Tibial nerve (tissue), 4 donors: ENCODE measurements around the gene CDC42BPB. TPM values are rescaled to one million over a fixed set of nuclear protein-coding genes. Genes with fewer than 3 reads are reported as not detected.

Experiments
- DNase-seq, 2 donors: peaks; one replicate each; pipeline ENCODE4 v3.0.0-alpha.2; 2019; ENCODE audit warnings: low spot score in 2 of 2
- H3K27ac ChIP-seq, 4 donors: fragments of 200-600 bp; sonication (generic) in 3 of 4; one replicate each; pipeline ENCODE4 v1.5.1; 2017 to 2019; ENCODE audit warnings: mild to moderate bottlenecking in 1 of 4
- H3K27me3 ChIP-seq, 2 donors: fragments of 200-600 bp; sonication (generic) in 1 of 2; one replicate each; pipeline versions ENCODE4 v1.5.1 to v1.6.0; 2017 to 2019
- H3K36me3 ChIP-seq, 3 donors: fragments of 200-600 bp; sonication (generic); one replicate each; pipeline ENCODE4 v1.5.1; 2018 to 2019
- H3K4me1 ChIP-seq, 4 donors: fragments of 200-600 bp; sonication (generic) in 3 of 4; one replicate each; pipeline ENCODE4 v1.5.1; 2017 to 2019
- H3K4me3 ChIP-seq, 4 donors: fragments of 200-600 bp; sonication (generic) in 3 of 4; one replicate each; pipeline ENCODE4 v1.5.1; 2017 to 2019; ENCODE audit warnings: mild to moderate bottlenecking in 1 of 4, moderate library complexity in 1 of 4
- H3K9me3 ChIP-seq, 4 donors: fragments of 200-600 bp; sonication (generic) in 3 of 4; one replicate each; pipeline ENCODE4 v1.5.1; 2017 to 2019
- CTCF ChIP-seq, 5 experiments: fragments of 200-600 bp in 3 of 5; fragments of 450-650 bp in 2 of 5; sonication (generic) in 3 of 5; IDR thresholded peaks; one replicate each; pipeline ENCODE4 v1.5.1; 2016 to 2019; ENCODE audit warnings: antibody characterized with exemption in 5 of 5, mild to moderate bottlenecking in 3 of 5, moderate library complexity in 2 of 5
- EP300 ChIP-seq, 2 donors: sonication (generic); formaldehyde crosslinking; IDR thresholded peaks; one replicate each; pipeline ENCODE4 v1.6.1; 2017; ENCODE audit warnings: antibody characterized with exemption in 2 of 2, mild to moderate bottlenecking in 1 of 2
- POLR2A ChIP-seq, 2 donors: fragments of 450-650 bp; IDR thresholded peaks; one replicate each; pipeline ENCODE4 v1.6.1; 2017; ENCODE audit warnings: antibody characterized with exemption in 2 of 2, mild to moderate bottlenecking in 2 of 2, moderate library complexity in 2 of 2
- WGBS, 2 donors: methylation state at CpG; one replicate each; pipeline ENCODE4 v1.1.5; 2018; 5-methylcytosine and 5-hydroxymethylcytosine counted together
- total RNA-seq, 4 donors: library from RNA; depleted of rRNA; stranded (reverse); fragments of >200 nt; gene quantifications; one replicate each; pipeline ENCODE4 v1.1.0, GENCODE V29; 2016

Gene CDC42BPB
- total RNA-seq, 4 donors from 2014 or later = 115 to 172 (median 134) TPM

- Histone ChIP-seq H3K27me3 (peaks cover 0 to 26% of the 10 kb centered on the region in 2 donors), H3K4me3 (no peak overlapping the region)
- no peak for DNase-seq
Measured at GRCh38 chr14:103089386-103090335, 32.3 kb upstream of the CDC42BPB start.

GRCh38 chr14:103088921-103089320, 31.6 kb upstream of the CDC42BPB start:
- Histone ChIP-seq H3K9me3 (no peaks in the 10 kb centered on the region), H3K4me1 (peaks cover 0 to 23% (median 7%) of the 10 kb centered on the region in 4 donors), H3K36me3 (no peaks in the 10 kb centered on the region), H3K27ac (no peak overlapping the region), H3K27me3 (peaks cover 0 to 34% of the 10 kb centered on the region in 2 donors), H3K4me3 (no peak overlapping the region)
- TF ChIP-seq EP300 (IDR thresholded peaks at IDR 0.05) = no peak
- no peak for TF ChIP-seq CTCF (IDR thresholded peaks at IDR 0.05)
- TF ChIP-seq POLR2A (IDR thresholded peaks at IDR 0.05) = no peak
- 90 to 91% methylated on average over 6 of the region's 6 CpGs for WGBS, 2 donors
- DNase-seq = no peak

More at GRCh38 chr14:103089386-103090335, 32.3 kb upstream of the CDC42BPB start:
- Histone ChIP-seq H3K4me1 (peaks cover 0 to 25% (median 11%) of the 10 kb centered on the region in 4 donors), H3K9me3 (no peaks in the 10 kb centered on the region), H3K27ac (no peak overlapping the region), H3K36me3 (no peaks in the 10 kb centered on the region)
- no peak for TF ChIP-seq EP300 (IDR thresholded peaks at IDR 0.05)
- TF ChIP-seq CTCF (IDR thresholded peaks at IDR 0.05) = no peak
- no peak for TF ChIP-seq POLR2A (IDR thresholded peaks at IDR 0.05)
- WGBS, 2 donors = 78 to 82% methylated on average over 14 to 23 of the region's 28 CpGs

- WGBS, 2 donors = 58 to 70% methylated on average over 2 to 11 of the region's 13 CpGs
Measured at GRCh38 chr14:103087343-103087835, 30.0 kb upstream of the CDC42BPB start.

GRCh38 chr14:103086771-103087342, 29.5 kb upstream of the CDC42BPB start:
- 75 to 83% methylated on average over 7 to 8 of the region's 8 CpGs for WGBS, 2 donors
- H3K27ac ChIP-seq = no peak overlapping the region
- H3K4me3 ChIP-seq = no peak overlapping the region
- no peak for DNase-seq
- TF ChIP-seq CTCF (IDR thresholded peaks at IDR 0.05) (no peak), POLR2A (IDR thresholded peaks at IDR 0.05) (no peak), EP300 (IDR thresholded peaks at IDR 0.05) (no peak)
- H3K9me3 ChIP-seq = no peaks in the 10 kb centered on the region
- H3K36me3 ChIP-seq = no peaks in the 10 kb centered on the region
- peaks cover 0 to 47% of the 10 kb centered on the region in 2 donors for H3K27me3 ChIP-seq
- peaks cover 0 to 20% (median 7%) of the 10 kb centered on the region in 4 donors for H3K4me1 ChIP-seq

More at GRCh38 chr14:103087343-103087835, 30.0 kb upstream of the CDC42BPB start:
- Histone ChIP-seq H3K27ac (no peak overlapping the region), H3K36me3 (no peaks in the 10 kb centered on the region), H3K27me3 (peaks cover 0 to 42% of the 10 kb centered on the region in 2 donors), H3K4me1 (peaks cover 0 to 21% (median 7%) of the 10 kb centered on the region in 4 donors), H3K9me3 (no peaks in the 10 kb centered on the region), H3K4me3 (no peak overlapping the region)
- DNase-seq = no peak
- TF ChIP-seq POLR2A (IDR thresholded peaks at IDR 0.05) (no peak), CTCF (IDR thresholded peaks at IDR 0.05) (no peak), EP300 (IDR thresholded peaks at IDR 0.05) (no peak)
